Sigmoid colon (tissue), 4 donors: ENCODE results near the gene NKX6-2.

ENCODE experiments used
- EP300 ChIP-seq, 4 donors: sonication (generic); formaldehyde crosslinking; IDR thresholded peaks; one replicate each; pipeline ENCODE4 v1.6.1; 2017; ENCODE audit warnings: antibody characterized with exemption in 4 of 4
- POLR2AphosphoS5 ChIP-seq, 4 donors: sonication (generic); formaldehyde crosslinking; IDR thresholded peaks; one replicate each; pipeline ENCODE4 v1.6.1; 2017; ENCODE audit warnings: antibody characterized with exemption in 4 of 4
- TF ChIP-seq, protein P1 (sequence below), 4 experiments: fragments of 450-650 bp in 3 of 4; fragments of 200-600 bp in 1 of 4; IDR thresholded peaks; one replicate each; pipeline ENCODE4 v1.5.1; 2016 to 2019; ENCODE audit warnings: antibody characterized with exemption in 4 of 4, mild to moderate bottlenecking in 3 of 4, moderate library complexity in 2 of 4

DNA sequence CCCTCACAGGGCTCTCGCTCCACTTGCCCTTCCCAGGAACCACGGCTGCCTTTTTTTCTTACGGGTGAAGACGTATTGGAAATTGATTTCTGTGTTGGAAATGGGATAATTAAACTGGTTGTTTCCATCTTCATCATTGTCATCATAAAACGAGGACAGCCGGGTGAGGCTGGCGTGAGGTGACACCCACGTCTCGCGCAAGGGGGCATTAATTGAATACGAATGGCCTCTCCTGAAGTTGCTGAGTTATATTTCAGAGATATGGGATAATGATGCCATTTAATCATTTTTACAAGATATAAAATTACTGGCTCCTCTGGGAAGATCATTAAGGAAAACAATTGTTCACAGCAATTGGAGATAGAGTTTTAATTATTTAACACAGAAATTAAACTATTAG is 18.3 kb upstream of the NKX6-2 start:
- TF ChIP-seq, protein P1, sequence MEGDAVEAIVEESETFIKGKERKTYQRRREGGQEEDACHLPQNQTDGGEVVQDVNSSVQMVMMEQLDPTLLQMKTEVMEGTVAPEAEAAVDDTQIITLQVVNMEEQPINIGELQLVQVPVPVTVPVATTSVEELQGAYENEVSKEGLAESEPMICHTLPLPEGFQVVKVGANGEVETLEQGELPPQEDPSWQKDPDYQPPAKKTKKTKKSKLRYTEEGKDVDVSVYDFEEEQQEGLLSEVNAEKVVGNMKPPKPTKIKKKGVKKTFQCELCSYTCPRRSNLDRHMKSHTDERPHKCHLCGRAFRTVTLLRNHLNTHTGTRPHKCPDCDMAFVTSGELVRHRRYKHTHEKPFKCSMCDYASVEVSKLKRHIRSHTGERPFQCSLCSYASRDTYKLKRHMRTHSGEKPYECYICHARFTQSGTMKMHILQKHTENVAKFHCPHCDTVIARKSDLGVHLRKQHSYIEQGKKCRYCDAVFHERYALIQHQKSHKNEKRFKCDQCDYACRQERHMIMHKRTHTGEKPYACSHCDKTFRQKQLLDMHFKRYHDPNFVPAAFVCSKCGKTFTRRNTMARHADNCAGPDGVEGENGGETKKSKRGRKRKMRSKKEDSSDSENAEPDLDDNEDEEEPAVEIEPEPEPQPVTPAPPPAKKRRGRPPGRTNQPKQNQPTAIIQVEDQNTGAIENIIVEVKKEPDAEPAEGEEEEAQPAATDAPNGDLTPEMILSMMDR (IDR thresholded peaks at IDR 0.05), result no peak
- no peak for TF ChIP-seq POLR2AphosphoS5 (IDR thresholded peaks at IDR 0.05)
- no peak for TF ChIP-seq EP300 (IDR thresholded peaks at IDR 0.05)
